PFSK-1 (cell line): Measurements from ENCODE around the gene SPZ1.

Experiments
- POLR2AphosphoS5 ChIP-seq: IDR thresholded peaks from 2 replicates; pipeline ENCODE4 v1.6.1; 2012; ENCODE audit warnings: low read depth, mild to moderate bottlenecking, control low read depth, low read length, moderate library complexity
- REST ChIP-seq, 2 experiments: IDR thresholded peaks; 2 replicates each; pipeline versions ENCODE4 v1.6.1 to v1.8.0; 2011 to 2012; ENCODE audit warnings: low read depth in 2 of 2, low read length in 2 of 2, control low read depth in 1 of 2, inconsistent platforms in 1 of 2, mild to moderate bottlenecking in 1 of 2, moderate library complexity in 1 of 2; ENCODE audit not compliant: insufficient read depth in 1 of 2

GRCh38 chr5:80337379-80337778 is 17.6 kb downstream of the SPZ1 start:
- TF ChIP-seq REST (IDR thresholded peaks at IDR 0.05; ENCODE audit: insufficient read depth in 1 of 2, low read depth in 2 of 2, low read length in 2 of 2) (no peak), POLR2AphosphoS5 (no peak)
